Naive thymus-derived CD4-positive, alpha-beta T cell (primary cell): ENCODE measurements around the gene EFCAB10. TPM values are rescaled to one million over a fixed set of nuclear protein-coding genes. Genes with fewer than 3 reads are reported as not detected.

Experiments
- ATAC-seq: fragments of 150-1000 bp; cut with Tn5 transposase; 2 replicates; pipeline ENCODE4 v1.10.0; 2021; ENCODE audit warnings: mild to moderate bottlenecking, moderate library complexity
- CTCF ChIA-PET: fragments of 350-600 bp; sonication (Branson Sonifier 250); formaldehyde crosslinking; loops from one replicate; lab custom pipeline; 2021; ENCODE audit warnings: antibody characterized with exemption; lab: Charles Lee
- POLR2A ChIA-PET: fragments of 350-600 bp; sonication (Branson Sonifier 250); formaldehyde crosslinking; loops from one replicate; lab custom pipeline; 2021; ENCODE audit warnings: antibody characterized with exemption, inconsistent platforms; lab: Charles Lee
- DNase-seq, 9 donors: peaks; one replicate each; pipeline versions ENCODE4 v3.0.0 to v3.0.0-alpha.2; 2020 to 2022; ENCODE audit warnings: mixed read lengths in 1 of 9
- H3K27ac ChIP-seq: one replicate; pipeline ENCODE4 v1.7.0; 2013; ENCODE audit warnings: mild to moderate bottlenecking, low read depth, low read length, moderate library complexity
- H3K27me3 ChIP-seq, 2 donors: one replicate each; pipeline ENCODE4 v1.7.0; 2013; ENCODE audit warnings: low read length in 2 of 2, mild to moderate bottlenecking in 2 of 2, moderate library complexity in 2 of 2; ENCODE audit not compliant: control insufficient read depth in 2 of 2, insufficient read depth in 2 of 2
- H3K36me3 ChIP-seq, 3 experiments: 1 replicate in 2 of 3; 2 replicates in 1 of 3; pipeline ENCODE4 v1.7.0; 2013; ENCODE audit warnings: low read length in 3 of 3, mild to moderate bottlenecking in 3 of 3, moderate library complexity in 1 of 3; ENCODE audit not compliant: insufficient read depth in 3 of 3, control insufficient read depth in 2 of 3
- H3K4me1 ChIP-seq, 2 donors: one replicate each; pipeline ENCODE4 v1.7.0; 2013; ENCODE audit warnings: low read length in 2 of 2, mild to moderate bottlenecking in 2 of 2, moderate library complexity in 1 of 2; ENCODE audit not compliant: control insufficient read depth in 2 of 2, insufficient read depth in 2 of 2
- H3K4me3 ChIP-seq: 2 replicates; pipeline ENCODE4 v1.7.0; 2013; ENCODE audit warnings: mild to moderate bottlenecking, low read length
- H3K9me3 ChIP-seq, 3 experiments: 1 replicate in 2 of 3; 2 replicates in 1 of 3; pipeline ENCODE4 v1.7.0; 2013; ENCODE audit warnings: low read length in 3 of 3; ENCODE audit not compliant: control insufficient read depth in 2 of 3
- H3K27ac Mint-ChIP-seq, 9 donors: one replicate each; pipeline ENCODE4 v1.8.0; 2020 to 2022; ENCODE audit warnings: mixed read lengths in 9 of 9, mild to moderate bottlenecking in 8 of 9, moderate library complexity in 5 of 9, inconsistent platforms in 2 of 9
- H3K27me3 Mint-ChIP-seq, 5 donors: one replicate each; pipeline ENCODE4 v1.8.0; 2021 to 2022; ENCODE audit warnings: mixed read lengths in 5 of 5, mild to moderate bottlenecking in 1 of 5
- H3K36me3 Mint-ChIP-seq, 5 donors: one replicate each; pipeline ENCODE4 v1.8.0; 2020 to 2022; ENCODE audit warnings: mixed read lengths in 5 of 5, mild to moderate bottlenecking in 3 of 5, inconsistent platforms in 1 of 5
- H3K4me1 Mint-ChIP-seq, 7 donors: one replicate each; pipeline ENCODE4 v1.8.0; 2020 to 2022; ENCODE audit warnings: mixed read lengths in 7 of 7, mild to moderate bottlenecking in 3 of 7, inconsistent platforms in 1 of 7
- H3K4me3 Mint-ChIP-seq, 10 donors: one replicate each; pipeline ENCODE4 v1.8.0; 2020 to 2022; ENCODE audit warnings: mild to moderate bottlenecking in 10 of 10, mixed read lengths in 10 of 10, moderate library complexity in 6 of 10, inconsistent platforms in 2 of 10
- H3K9me3 Mint-ChIP-seq, 11 donors: one replicate each; pipeline ENCODE4 v1.8.0; 2020 to 2022; ENCODE audit warnings: mixed read lengths in 11 of 11, mild to moderate bottlenecking in 4 of 11, inconsistent platforms in 1 of 11, moderate library complexity in 1 of 11
- intact Hi-C, 2 donors: fragments of 100-400 bp; cut with micrococcal nuclease; formaldehyde crosslinking; loops; one replicate each; pipeline ENCODE4 v1.15.1; 2023
- polyA plus RNA-seq, 2 donors: library from polyadenylated mRNA; unstranded; fragments of 300-500 nt; fragmentation: Illumina TruSeq; gene quantifications; one replicate each; pipeline ENCODE4 v1.2.3, GENCODE V29; 2021
- total RNA-seq, 6 experiments: library from RNA in 5 of 6; stranded (reverse) in 5 of 6; gene quantifications; 1 replicate in 5 of 6; 2 replicates in 1 of 6; pipeline ENCODE4 v1.2.3 and lab custom pipeline; 2021 to 2026

Gene EFCAB10
- total and polyA plus RNA-seq, 7 experiments from 2014 or later, result 0.75 to 2.1 (median 1.2) TPM; not detected in 4

DNA sequence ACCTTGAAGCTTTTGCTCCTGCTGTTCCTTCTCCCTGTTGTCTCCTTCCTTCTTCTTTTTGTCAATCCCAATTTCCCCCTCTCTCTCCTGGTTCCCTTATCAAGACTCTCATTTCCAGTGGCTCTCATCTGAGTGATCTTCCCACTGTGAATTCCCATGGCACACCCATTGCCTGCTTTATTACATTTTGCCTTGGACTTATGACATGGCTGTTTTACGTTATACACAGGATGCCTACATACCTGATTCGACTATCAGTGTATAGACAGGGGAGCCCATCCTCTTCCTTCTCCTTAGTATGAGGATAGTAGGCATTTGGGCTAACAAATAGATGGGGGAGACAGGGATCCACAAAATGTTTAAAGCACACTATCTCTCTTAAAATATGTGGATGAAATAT is 39.9 kb upstream of the EFCAB10 start:
- DNase-seq (no peak), ATAC-seq (no peak)
- Histone ChIP-seq H3K9me3 (no peaks in the 10 kb centered on the region), H3K27ac (no peak overlapping the region), H3K36me3 (peaks cover 12 to 89% (median 17%) of the 10 kb centered on the region in 3 experiments), H3K4me3 (no peak overlapping the region), H3K4me1 (no peaks in the 10 kb centered on the region), H3K27me3 (no peaks in the 10 kb centered on the region)
- ChIA-PET CTCF (no interaction called here), POLR2A (no interaction called here)
- Mint-ChIP-seq H3K27ac (peak overlapping the region in 1 of 9 donors; percentile 37), H3K4me3 (no peak overlapping the region), H3K36me3 (peaks cover 15 to 60% (median 35%) of the 10 kb centered on the region in 5 donors), H3K27me3 (no peaks in the 10 kb centered on the region), H3K4me1 (no peaks in the 10 kb centered on the region), H3K9me3 (peaks cover 0 to 6% (median 3%) of the 10 kb centered on the region in 11 donors)
- intact Hi-C loops, result no loop called here

DNA sequence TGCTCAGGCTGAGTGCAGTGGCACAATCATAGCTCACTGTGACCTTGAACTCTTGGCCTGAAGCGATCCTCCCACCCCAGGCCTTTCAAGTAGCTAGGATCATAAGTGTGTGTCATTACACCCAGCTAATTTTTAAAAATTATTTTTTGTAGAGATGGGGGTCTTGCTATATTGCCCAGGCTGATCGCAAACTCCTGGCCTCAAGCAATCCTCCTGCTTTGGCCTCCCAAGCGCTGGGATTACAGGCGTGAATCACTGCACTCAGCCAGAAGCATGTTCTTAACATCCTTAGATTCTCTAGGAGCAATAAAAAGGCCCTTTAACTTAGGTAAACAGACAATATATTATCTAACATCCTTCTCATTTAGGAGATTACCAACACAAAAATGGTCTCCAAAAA is 38.3 kb upstream of the EFCAB10 start:
- DNase-seq, result no peak
- Histone ChIP-seq H3K4me3 (no peak overlapping the region), H3K36me3 (peaks cover 16 to 93% (median 19%) of the 10 kb centered on the region in 3 experiments), H3K27me3 (no peaks in the 10 kb centered on the region), H3K9me3 (no peaks in the 10 kb centered on the region), H3K4me1 (no peaks in the 10 kb centered on the region), H3K27ac (no peak overlapping the region)
- Mint-ChIP-seq H3K9me3 (peaks cover 0 to 2% (median 0%) of the 10 kb centered on the region in 11 donors), H3K27me3 (no peaks in the 10 kb centered on the region), H3K36me3 (peaks cover 14 to 61% (median 32%) of the 10 kb centered on the region in 5 donors), H3K4me3 (no peak overlapping the region), H3K4me1 (no peaks in the 10 kb centered on the region), H3K27ac (no peak overlapping the region)
- POLR2A ChIA-PET, result no interaction called here
- CTCF ChIA-PET, result interaction anchor here (0.7 kb wide), 1 partner anchor 146 kb away, joined by 3 read pairs; no protein-coding TSS in a partner anchor
- intact Hi-C loops, result no loop called here
- ATAC-seq, result no peak

DNA sequence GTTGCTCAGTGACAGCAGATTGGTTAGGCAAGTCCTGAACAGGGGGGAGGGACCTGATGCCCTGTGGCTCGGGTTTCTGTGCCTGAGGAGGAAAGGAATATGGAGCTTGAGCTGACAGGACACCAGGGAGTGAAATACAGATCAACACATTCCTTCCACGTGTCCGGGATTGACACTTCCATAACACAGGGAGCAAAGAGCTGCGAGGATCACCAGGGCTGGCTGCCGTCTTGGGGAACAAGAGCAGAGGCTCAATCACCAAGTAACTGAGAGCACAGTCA is 36.7 kb upstream of the EFCAB10 start:
- intact Hi-C loops, result no loop called here
- Mint-ChIP-seq H3K36me3 (peaks cover 9 to 62% (median 30%) of the 10 kb centered on the region in 5 donors), H3K4me1 (no peaks in the 10 kb centered on the region), H3K9me3 (peaks cover 0 to 2% (median 0%) of the 10 kb centered on the region in 11 donors), H3K27ac (no peak overlapping the region), H3K27me3 (no peaks in the 10 kb centered on the region), H3K4me3 (no peak overlapping the region)
- DNase-seq (no peak), ATAC-seq (no peak)
- H3K27me3 ChIP-seq, result no peaks in the 10 kb centered on the region
- CTCF ChIA-PET, result no interaction called here
- H3K4me3 ChIP-seq, result no peak overlapping the region
- H3K9me3 ChIP-seq, result no peaks in the 10 kb centered on the region
- peaks cover 10 to 94% (median 16%) of the 10 kb centered on the region in 3 experiments for H3K36me3 ChIP-seq
- H3K27ac ChIP-seq, result no peak overlapping the region
- H3K4me1 ChIP-seq, result no peaks in the 10 kb centered on the region
- POLR2A ChIA-PET, result no interaction called here

DNA sequence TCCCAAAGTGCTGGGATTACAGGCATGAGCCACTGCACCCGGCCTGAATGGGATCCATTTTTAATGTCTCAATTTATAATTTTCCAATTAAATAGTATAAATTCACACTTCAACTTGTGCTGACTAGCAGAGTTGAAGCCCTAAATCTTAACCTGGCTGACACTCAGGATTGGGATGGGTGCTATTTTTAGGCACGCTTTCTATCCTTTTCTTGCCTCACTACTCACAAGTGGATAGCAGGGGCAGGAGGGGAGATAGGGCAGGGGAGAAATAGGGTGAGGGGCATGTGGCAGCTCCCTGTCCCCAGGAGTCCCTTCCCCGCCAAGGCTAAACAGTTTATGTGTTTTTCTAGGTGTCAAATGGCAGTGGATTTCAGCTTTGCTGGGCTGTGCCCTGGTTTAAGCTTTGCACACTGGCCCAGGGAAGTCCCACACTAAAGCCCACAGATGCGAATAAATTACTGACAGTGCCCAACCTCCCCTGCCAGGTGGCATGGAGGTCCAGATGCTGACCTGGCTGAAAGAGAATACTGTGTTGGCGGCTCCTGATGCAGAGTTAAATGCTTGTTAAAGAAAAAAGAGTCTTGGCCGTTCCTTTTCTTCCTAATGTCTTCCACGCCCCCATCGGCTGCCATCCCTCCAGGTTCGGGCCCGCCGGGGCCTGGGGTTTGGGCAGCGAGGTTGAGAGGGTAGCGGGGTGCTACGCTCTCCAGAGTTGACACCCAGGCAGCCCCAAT is 36.2 kb upstream of the EFCAB10 start:
- H3K36me3 Mint-ChIP-seq, result peaks cover 9 to 60% (median 30%) of the 10 kb centered on the region in 5 donors
- peaks cover 0 to 2% (median 0%) of the 10 kb centered on the region in 11 donors for H3K9me3 Mint-ChIP-seq
- H3K27me3 Mint-ChIP-seq, result no peaks in the 10 kb centered on the region
- H3K4me1 Mint-ChIP-seq, result no peaks in the 10 kb centered on the region
- Histone ChIP-seq H3K4me3 (no peak overlapping the region), H3K4me1 (no peaks in the 10 kb centered on the region), H3K9me3 (no peaks in the 10 kb centered on the region), H3K27ac (no peak overlapping the region), H3K36me3 (peaks cover 6 to 94% (median 16%) of the 10 kb centered on the region in 3 experiments), H3K27me3 (no peaks in the 10 kb centered on the region)
- ChIA-PET CTCF (no interaction called here), POLR2A (no interaction called here)
- DNase-seq (no peak), ATAC-seq (no peak)
- H3K4me3 Mint-ChIP-seq, result no peak overlapping the region
- H3K27ac Mint-ChIP-seq, result no peak overlapping the region
- intact Hi-C loops, result no loop called here

DNA sequence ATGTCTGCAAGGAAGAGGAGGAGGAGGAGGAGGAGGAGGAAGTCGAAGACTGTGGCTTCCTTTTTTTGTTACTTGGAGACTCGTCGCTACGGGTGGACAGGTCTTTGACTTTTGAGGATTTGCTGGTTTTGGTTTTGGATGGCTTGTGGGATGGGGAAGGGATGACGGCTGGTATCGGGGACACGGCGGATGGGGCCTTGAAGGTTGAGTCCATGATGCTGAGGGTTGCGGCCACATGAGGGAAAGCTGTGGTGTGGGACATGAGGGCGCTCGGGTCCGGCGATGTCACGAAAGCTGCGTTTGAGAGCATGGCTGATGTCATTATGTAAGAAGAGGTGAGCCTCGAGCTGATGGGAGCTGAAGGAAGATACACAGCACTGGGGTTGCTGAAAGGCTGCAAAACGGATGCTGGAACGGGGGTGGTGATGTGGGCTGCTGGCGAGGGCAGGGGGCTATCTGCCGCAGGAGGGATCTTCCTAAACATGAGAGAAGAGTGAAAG is 33.1 kb upstream of the EFCAB10 start:
- Histone ChIP-seq H3K4me3 (no peak overlapping the region), H3K36me3 (peaks cover 6 to 67% (median 11%) of the 10 kb centered on the region in 3 experiments), H3K27ac (no peak overlapping the region), H3K4me1 (no peaks in the 10 kb centered on the region), H3K9me3 (no peaks in the 10 kb centered on the region), H3K27me3 (no peaks in the 10 kb centered on the region)
- Mint-ChIP-seq H3K4me1 (no peaks in the 10 kb centered on the region), H3K27ac (peak overlapping the region in 3 of 9 donors; percentile 6 to 47 (median 14)), H3K4me3 (no peak overlapping the region), H3K9me3 (peaks cover 0 to 2% (median 0%) of the 10 kb centered on the region in 11 donors), H3K36me3 (peaks cover 4 to 49% (median 18%) of the 10 kb centered on the region in 5 donors), H3K27me3 (no peaks in the 10 kb centered on the region)
- ATAC-seq (no peak), DNase-seq (no peak)
- POLR2A ChIA-PET, result no interaction called here
- CTCF ChIA-PET, result interaction anchor here (0.6 kb wide), 1 partner anchor 163 kb away, joined by 3 read pairs; no protein-coding TSS in a partner anchor
- intact Hi-C loops, result no loop called here

DNA sequence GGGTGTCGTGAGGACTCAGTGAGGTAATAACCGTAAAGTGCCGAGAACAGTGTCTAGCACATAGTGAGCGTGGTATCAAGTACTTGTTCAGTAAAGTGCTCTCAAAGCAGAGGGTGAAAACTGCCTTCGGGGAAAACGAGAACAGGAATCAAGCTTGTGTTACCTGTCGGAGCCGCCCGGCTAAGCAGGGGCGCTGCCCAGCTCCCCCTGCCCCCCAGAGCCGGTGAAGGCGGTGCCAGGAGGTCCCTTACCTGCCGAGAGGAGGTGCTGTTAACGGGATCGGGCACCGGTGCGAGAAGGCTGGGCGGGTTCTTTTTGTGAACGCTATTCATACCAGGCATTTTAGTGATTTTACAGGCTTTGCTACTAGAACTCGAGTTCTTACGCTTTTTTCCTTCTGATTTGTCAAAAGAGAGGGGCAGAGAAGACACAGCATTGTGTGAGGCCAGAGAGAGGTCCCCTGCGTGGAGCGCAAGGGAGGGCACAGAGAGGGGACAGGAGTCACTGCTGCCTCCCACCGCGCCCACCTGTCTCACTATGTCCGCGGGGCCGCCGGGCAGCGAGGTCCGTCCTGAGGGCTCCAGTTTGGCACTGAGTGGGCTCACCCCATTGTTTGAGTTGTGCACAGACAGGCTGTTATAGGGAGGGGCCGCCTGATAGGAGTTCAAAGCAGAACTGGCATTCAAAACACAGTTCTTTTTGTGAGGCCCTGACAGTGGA is 32.5 kb upstream of the EFCAB10 start:
- POLR2A ChIA-PET, result no interaction called here
- peaks cover 3 to 51% (median 18%) of the 10 kb centered on the region in 5 donors for H3K36me3 Mint-ChIP-seq

More for the DNA sequence above, 32.5 kb upstream of the EFCAB10 start:
- Histone ChIP-seq H3K4me1 (no peaks in the 10 kb centered on the region), H3K4me3 (no peak overlapping the region), H3K36me3 (peaks cover 6 to 66% (median 11%) of the 10 kb centered on the region in 3 experiments), H3K27me3 (no peaks in the 10 kb centered on the region), H3K27ac (no peak overlapping the region), H3K9me3 (no peaks in the 10 kb centered on the region)
- peak overlapping the region in 1 of 9 donors; percentile 6 for H3K27ac Mint-ChIP-seq
- no peaks in the 10 kb centered on the region for H3K4me1 Mint-ChIP-seq
- no peak for DNase-seq
- CTCF ChIA-PET, result interaction anchor here (0.6 kb wide), 1 partner anchor 163 kb away, joined by 3 read pairs; no protein-coding TSS in a partner anchor
- H3K9me3 Mint-ChIP-seq, result peaks cover 0 to 2% (median 0%) of the 10 kb centered on the region in 11 donors
- intact Hi-C loops, result no loop called here
- no peaks in the 10 kb centered on the region for H3K27me3 Mint-ChIP-seq
- H3K4me3 Mint-ChIP-seq, result no peak overlapping the region
- no peak for ATAC-seq
